Natural killer cell (primary cell): Measurements from ENCODE around the gene APOBEC3H. TPM values are rescaled to one million over a fixed set of nuclear protein-coding genes. Genes with fewer than 3 reads are reported as not detected.
"Not testable (repeated sequence)": the region's sequence is repeated elsewhere in the genome, so short reads cannot be mapped to it uniquely, and the experiment has no call there.

Experiments
- ATAC-seq, 3 donors: fragments of 150-1000 bp in 2 of 3; fragments of 200-7000 bp in 1 of 3; cut with Tn5 transposase; 1 replicate in 1 of 3; 2 replicates in 2 of 3; pipeline ENCODE4 v1.10.0; 2021; ENCODE audit warnings: mild to moderate bottlenecking in 2 of 3, moderate library complexity in 2 of 3
- DNase-seq, 2 donors: peaks; one replicate each; pipeline versions ENCODE4 v3.0.0 to v3.0.0-alpha.2; 2013 to 2021; ENCODE audit warnings: mixed read lengths in 1 of 2
- H3K27ac ChIP-seq: one replicate; pipeline ENCODE4 v1.5.1; 2013; ENCODE audit warnings: mild to moderate bottlenecking, low read length
- H3K27me3 ChIP-seq: one replicate; pipeline ENCODE4 v1.6.1; 2013; ENCODE audit warnings: low read length; ENCODE audit not compliant: control insufficient read depth, insufficient read depth
- H3K36me3 ChIP-seq: one replicate; pipeline ENCODE4 v1.6.1; 2013; ENCODE audit warnings: low read length; ENCODE audit not compliant: control insufficient read depth, insufficient read depth
- H3K4me1 ChIP-seq: one replicate; pipeline ENCODE4 v1.6.1; 2013; ENCODE audit warnings: low read length; ENCODE audit not compliant: control insufficient read depth, insufficient read depth
- H3K4me3 ChIP-seq: one replicate; pipeline ENCODE4 v1.5.1; 2013; ENCODE audit warnings: low read length
- H3K9me3 ChIP-seq: one replicate; pipeline ENCODE4 v1.6.1; 2013; ENCODE audit warnings: low read length; ENCODE audit not compliant: control insufficient read depth, insufficient read depth
- H3K27ac Mint-ChIP-seq, 2 donors: one replicate each; pipeline ENCODE4 v1.8.0; 2022; ENCODE audit warnings: mild to moderate bottlenecking in 2 of 2, mixed read lengths in 2 of 2, moderate library complexity in 1 of 2
- H3K27me3 Mint-ChIP-seq, 2 donors: one replicate each; pipeline ENCODE4 v1.8.0; 2022; ENCODE audit warnings: low read depth in 2 of 2, mixed read lengths in 2 of 2
- H3K36me3 Mint-ChIP-seq: one replicate; pipeline ENCODE4 v1.8.0; 2022; ENCODE audit warnings: mixed read lengths
- H3K4me1 Mint-ChIP-seq, 2 donors: one replicate each; pipeline ENCODE4 v1.8.0; 2022; ENCODE audit warnings: mixed read lengths in 2 of 2
- H3K4me3 Mint-ChIP-seq: one replicate; pipeline ENCODE4 v1.8.0; 2022; ENCODE audit warnings: mild to moderate bottlenecking, moderate library complexity, mixed read lengths
- H3K9me3 Mint-ChIP-seq, 2 donors: one replicate each; pipeline ENCODE4 v1.8.0; 2022; ENCODE audit warnings: mixed read lengths in 2 of 2
- WGBS: methylation state at CpG from one replicate; pipeline ENCODE4 v1.1.7; 2013; ENCODE audit warnings: missing lambda C conversion rate; ENCODE audit not compliant: insufficient coverage; 5-methylcytosine and 5-hydroxymethylcytosine counted together
- intact Hi-C: fragments of 100-400 bp; cut with micrococcal nuclease; formaldehyde crosslinking; loops from one replicate; pipeline ENCODE4 v1.14.2; 2022
- total RNA-seq, 4 donors: library from RNA; stranded (reverse); fragments of 120-200 nt in 1 of 4; gene quantifications; one replicate each; pipeline versions ENCODE4 v1.2.3 to v1.2.4, GENCODE V29; 2013 to 2022
- TF ChIP-seq, protein P1 (sequence below): fragments of 200-600 bp; IDR thresholded peaks from one replicate; pipeline ENCODE4 v1.8.0; 2022; ENCODE audit warnings: antibody characterized with exemption

The APOBEC3H gene
- total RNA-seq, 3 donors from 2014 or later (not counting 1 experiment from before 2014, with no cell fraction given), result 14.1 to 17.0 (median 14.6) TPM

DNA sequence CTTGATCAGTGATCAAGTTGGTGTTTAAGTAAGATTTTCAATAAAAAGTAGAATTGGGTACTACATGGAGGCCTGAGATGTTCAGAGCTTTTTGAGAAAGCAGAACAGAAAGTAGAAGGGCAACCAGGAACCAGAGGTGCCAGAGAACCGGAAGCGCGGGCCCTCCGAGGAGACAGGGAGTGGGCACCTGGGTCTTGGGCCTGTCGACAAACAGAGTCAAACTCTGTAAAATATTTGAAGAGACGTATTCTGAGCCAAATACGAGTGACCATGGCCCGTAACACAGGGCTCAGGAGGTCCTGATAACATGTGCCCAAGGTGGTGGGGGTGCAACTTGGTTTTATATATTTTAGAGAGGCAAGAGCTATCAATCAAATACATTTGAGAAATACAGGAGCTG, 33.1 kb upstream of the APOBEC3H start:
- Histone ChIP-seq H3K4me1 (peaks cover 45% of the 10 kb centered on the region), H3K27ac (peak overlapping the region; percentile 92)
- peak overlapping the region; percentile 38 for H3K4me3 Mint-ChIP-seq
- H3K27me3 ChIP-seq, ATAC-seq, H3K27me3 Mint-ChIP-seq, DNase-seq, H3K36me3 Mint-ChIP-seq, H3K9me3 Mint-ChIP-seq, H3K36me3 ChIP-seq, H3K9me3 ChIP-seq, H3K4me1 Mint-ChIP-seq, H3K4me3 ChIP-seq: not testable (repeated sequence)
- intact Hi-C loops, result loop anchor here (5.0 kb wide), 1 partner anchor 37 kb away; no protein-coding TSS in a partner anchor
- WGBS, result 58% methylated on average over 8 of the region's 8 CpGs
- H3K27ac Mint-ChIP-seq, result peak overlapping the region in 1 of 2 donors; percentile 47

DNA sequence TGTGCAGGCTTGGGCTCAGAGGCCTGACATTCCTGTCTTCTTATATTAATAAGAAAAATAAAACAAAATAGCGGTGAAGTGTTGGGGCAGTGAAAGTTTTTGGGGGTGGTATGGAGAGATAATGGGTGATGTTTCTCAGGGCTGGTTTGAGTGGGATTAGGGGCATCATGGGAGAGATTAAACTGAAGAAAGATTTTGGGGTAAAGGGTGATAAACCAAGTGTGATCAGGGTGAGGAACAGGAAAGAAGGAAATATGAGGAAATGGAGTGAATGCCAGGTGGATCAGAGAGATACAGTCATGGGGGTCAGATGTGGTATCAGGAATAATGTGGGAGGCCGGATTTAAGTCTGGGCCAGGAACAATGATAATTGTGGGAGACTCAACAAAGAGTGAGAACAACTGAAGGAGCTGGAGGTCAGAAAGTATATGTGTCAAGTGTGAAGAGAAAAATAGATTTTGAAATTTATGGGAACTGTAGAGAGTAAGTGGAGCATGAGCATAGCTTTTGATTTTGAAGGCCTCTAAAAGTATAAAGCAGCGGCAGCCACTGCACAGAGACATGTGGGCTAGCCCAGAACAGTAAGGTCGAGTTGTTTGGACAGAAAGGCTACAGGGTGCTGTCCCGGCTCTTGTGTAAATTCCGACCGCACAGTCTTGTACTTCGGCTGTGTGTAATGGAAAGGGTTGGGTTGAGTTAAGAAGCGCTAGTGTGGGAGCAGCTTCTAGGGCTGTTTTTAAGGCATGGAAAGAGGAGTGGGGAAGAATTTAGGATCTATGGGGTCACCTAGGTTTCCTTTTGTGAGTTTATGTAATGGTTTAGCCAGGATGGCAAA, 30.4 kb upstream of the APOBEC3H start:
- H3K36me3 ChIP-seq, H3K36me3 Mint-ChIP-seq, H3K9me3 Mint-ChIP-seq, H3K4me3 Mint-ChIP-seq, DNase-seq, intact Hi-C loops, H3K27ac Mint-ChIP-seq, H3K4me1 Mint-ChIP-seq, H3K27me3 ChIP-seq, H3K27me3 Mint-ChIP-seq, H3K9me3 ChIP-seq: not testable (repeated sequence)
- ATAC-seq, result peak in 1 of 3 donors; percentile 3
- WGBS, result 75% methylated on average over 9 of the region's 9 CpGs
- Histone ChIP-seq H3K4me3 (peak overlapping the region; percentile 28), H3K27ac (peak overlapping the region; percentile 92), H3K4me1 (peaks cover 50% of the 10 kb centered on the region)

DNA sequence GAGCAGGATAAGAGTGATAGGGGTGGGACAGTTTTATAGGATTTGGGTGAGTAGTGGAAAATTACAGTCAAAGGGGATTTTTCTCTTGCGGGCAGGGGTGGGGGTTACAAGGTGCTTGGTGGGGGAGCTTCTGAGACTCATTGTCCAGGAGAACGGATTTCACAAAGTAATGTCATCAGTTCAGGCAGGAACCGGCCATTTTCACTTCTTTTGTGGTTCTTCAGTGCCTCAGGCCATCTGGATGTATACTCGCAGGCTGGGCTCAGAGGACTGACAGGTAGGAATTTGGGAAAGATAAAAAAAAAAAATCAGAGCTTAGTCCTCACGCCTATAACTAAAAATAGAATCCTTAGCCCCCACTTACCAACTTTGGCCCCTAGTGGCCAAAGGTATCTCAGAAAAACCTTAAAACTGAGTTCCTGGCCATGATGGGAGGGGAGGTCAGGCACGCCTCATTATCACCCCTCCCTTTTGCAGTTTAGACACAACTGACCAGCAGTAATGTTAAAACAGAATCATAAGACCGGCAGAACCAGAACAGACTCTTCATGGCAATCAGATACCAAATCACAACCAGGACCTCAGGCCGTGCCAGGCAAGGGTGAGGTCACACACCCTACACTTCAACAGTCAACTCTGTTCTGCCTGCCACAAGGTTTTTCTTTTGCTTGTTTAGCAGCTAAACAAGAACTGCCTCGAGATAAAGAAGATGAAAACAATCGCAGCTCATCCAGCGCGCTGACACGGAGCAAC, 28.8 kb upstream of the APOBEC3H start:
- WGBS, result 79% methylated on average over 11 of the region's 13 CpGs
- peak overlapping the region; percentile 92 for H3K27ac ChIP-seq
- Mint-ChIP-seq H3K36me3 (no peaks in the 10 kb centered on the region), H3K27ac (no peak overlapping the region), H3K4me1 (peaks cover 5 to 9% of the 10 kb centered on the region in 2 donors), H3K9me3 (no peaks in the 10 kb centered on the region), H3K27me3 (no peaks in the 10 kb centered on the region), H3K4me3 (no peak overlapping the region)
- no peak for ATAC-seq
- peak overlapping the region; percentile 28 for H3K4me3 ChIP-seq
- no peaks in the 10 kb centered on the region for H3K27me3 ChIP-seq
- H3K9me3 ChIP-seq, result no peaks in the 10 kb centered on the region
- DNase-seq, result no peak
- TF ChIP-seq, protein P1, sequence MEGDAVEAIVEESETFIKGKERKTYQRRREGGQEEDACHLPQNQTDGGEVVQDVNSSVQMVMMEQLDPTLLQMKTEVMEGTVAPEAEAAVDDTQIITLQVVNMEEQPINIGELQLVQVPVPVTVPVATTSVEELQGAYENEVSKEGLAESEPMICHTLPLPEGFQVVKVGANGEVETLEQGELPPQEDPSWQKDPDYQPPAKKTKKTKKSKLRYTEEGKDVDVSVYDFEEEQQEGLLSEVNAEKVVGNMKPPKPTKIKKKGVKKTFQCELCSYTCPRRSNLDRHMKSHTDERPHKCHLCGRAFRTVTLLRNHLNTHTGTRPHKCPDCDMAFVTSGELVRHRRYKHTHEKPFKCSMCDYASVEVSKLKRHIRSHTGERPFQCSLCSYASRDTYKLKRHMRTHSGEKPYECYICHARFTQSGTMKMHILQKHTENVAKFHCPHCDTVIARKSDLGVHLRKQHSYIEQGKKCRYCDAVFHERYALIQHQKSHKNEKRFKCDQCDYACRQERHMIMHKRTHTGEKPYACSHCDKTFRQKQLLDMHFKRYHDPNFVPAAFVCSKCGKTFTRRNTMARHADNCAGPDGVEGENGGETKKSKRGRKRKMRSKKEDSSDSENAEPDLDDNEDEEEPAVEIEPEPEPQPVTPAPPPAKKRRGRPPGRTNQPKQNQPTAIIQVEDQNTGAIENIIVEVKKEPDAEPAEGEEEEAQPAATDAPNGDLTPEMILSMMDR, result no peak
- H3K4me1 ChIP-seq, result peaks cover 51% of the 10 kb centered on the region
- no peaks in the 10 kb centered on the region for H3K36me3 ChIP-seq
- intact Hi-C loops, result no loop called here

DNA sequence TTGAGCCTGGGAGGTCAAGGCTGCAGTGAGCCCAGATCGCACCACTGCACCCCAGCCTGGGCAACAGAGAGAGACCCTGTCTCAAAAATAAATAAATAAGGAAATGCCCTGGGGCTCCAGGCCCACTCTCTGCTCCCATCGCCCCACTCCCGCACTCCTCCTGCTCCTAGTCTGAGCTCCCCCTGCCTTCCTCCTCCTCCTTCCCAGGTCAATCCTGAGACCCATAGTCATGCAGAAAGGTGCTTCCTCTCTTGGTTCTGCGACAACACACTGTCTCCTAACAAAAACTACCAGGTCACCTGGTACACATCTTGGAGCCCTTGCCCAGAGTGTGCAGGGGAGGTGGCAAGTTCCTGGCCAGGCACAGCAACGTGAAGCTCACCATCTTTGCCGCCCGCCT, 26.9 kb upstream of the APOBEC3H start:
- peaks cover 36% of the 10 kb centered on the region for H3K4me1 ChIP-seq
- WGBS, result 98% methylated on average over 7 of the region's 7 CpGs
- H3K9me3 Mint-ChIP-seq, result no peaks in the 10 kb centered on the region

DNA sequence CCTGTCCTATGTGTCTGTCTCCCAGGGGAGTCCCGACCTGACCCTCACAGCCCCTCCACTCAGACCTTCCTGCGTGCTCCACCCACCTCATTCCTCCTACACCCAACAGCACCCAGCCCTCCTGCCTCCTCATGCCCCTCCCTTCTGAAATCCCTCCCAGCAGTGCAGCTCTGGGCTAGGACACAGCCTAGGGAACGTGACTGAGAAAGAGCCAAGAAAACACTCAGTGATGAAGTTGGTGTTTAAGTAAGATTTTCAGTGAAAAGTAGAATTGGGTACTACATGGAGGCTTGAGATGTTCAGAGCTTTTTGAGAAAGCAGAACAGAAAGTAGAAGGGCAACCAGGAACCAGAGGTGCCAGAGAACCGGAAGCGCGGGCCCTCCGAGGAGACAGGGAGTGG, 24.5 kb upstream of the APOBEC3H start:
- Histone ChIP-seq H3K4me1 (peaks cover 28% of the 10 kb centered on the region), H3K27ac (peak overlapping the region; percentile 49)
- DNase-seq, H3K27me3 ChIP-seq, H3K9me3 Mint-ChIP-seq, H3K27ac Mint-ChIP-seq, H3K27me3 Mint-ChIP-seq, H3K4me3 ChIP-seq, H3K9me3 ChIP-seq, intact Hi-C loops, ATAC-seq, H3K36me3 Mint-ChIP-seq, H3K4me3 Mint-ChIP-seq, H3K36me3 ChIP-seq: not testable (repeated sequence)
- H3K4me1 Mint-ChIP-seq, result peaks cover 18 to 30% of the 10 kb centered on the region in 2 donors
- 53% methylated on average over 7 of the region's 7 CpGs for WGBS

More for the DNA sequence above, 26.9 kb upstream of the APOBEC3H start:
- H3K27ac ChIP-seq, result no peak overlapping the region
- ATAC-seq (no peak), DNase-seq (no peak)
- no peak overlapping the region for H3K4me3 ChIP-seq
- Mint-ChIP-seq H3K4me3 (no peak overlapping the region), H3K27ac (peak overlapping the region in 1 of 2 donors; percentile 27), H3K27me3 (no peaks in the 10 kb centered on the region), H3K36me3 (no peaks in the 10 kb centered on the region), H3K4me1 (peaks cover 7 to 12% of the 10 kb centered on the region in 2 donors)
- no peaks in the 10 kb centered on the region for H3K36me3 ChIP-seq
- TF ChIP-seq, protein P1, result no peak
- no peaks in the 10 kb centered on the region for H3K27me3 ChIP-seq
- intact Hi-C loops, result no loop called here
- H3K9me3 ChIP-seq, result no peaks in the 10 kb centered on the region
